ENCODE results near the gene KDM2B.

GRCh38 chr12:121403721-121404120 lies 177.1 kb downstream of the KDM2B start:
- TF ChIP-seq GATA3 (IDR thresholded peaks at IDR 0.05; ENCODE audit: low read depth, low read length) (no peak), GATA2 (IDR thresholded peaks at IDR 0.05; ENCODE audit: low read depth, low read length) (no peak)

Data from SH-SY5Y (cell line).